ENCODE data around the gene OGFR.
"Not testable (repeated sequence)": the region's sequence is repeated elsewhere in the genome, so short reads cannot be mapped to it uniquely, and the experiment has no call there.

OGFR gene

GRCh38 chr20:62844182-62844581, 39.5 kb downstream of the OGFR start:
- H3K4me3 ChIP-seq (ENCODE audit: control insufficient read depth, low read depth, low read length): no peak overlapping the region
- no peak for DNase-seq (ENCODE audit: low read depth)
- no peak for TF ChIP-seq CTCF (IDR thresholded peaks at IDR 0.05; ENCODE audit: control insufficient read depth, insufficient read depth, low read depth, low read length, missing control alignments)

- no peak overlapping the region for H3K4me3 ChIP-seq (ENCODE audit: control insufficient read depth, low read depth, low read length)
- no peak for DNase-seq (ENCODE audit: low read depth)
- no peak for TF ChIP-seq CTCF (IDR thresholded peaks at IDR 0.05; ENCODE audit: control insufficient read depth, insufficient read depth, low read depth, low read length, missing control alignments)
Observed at GRCh38 chr20:62845416-62846160, 41.0 kb downstream of the OGFR start.

DNA sequence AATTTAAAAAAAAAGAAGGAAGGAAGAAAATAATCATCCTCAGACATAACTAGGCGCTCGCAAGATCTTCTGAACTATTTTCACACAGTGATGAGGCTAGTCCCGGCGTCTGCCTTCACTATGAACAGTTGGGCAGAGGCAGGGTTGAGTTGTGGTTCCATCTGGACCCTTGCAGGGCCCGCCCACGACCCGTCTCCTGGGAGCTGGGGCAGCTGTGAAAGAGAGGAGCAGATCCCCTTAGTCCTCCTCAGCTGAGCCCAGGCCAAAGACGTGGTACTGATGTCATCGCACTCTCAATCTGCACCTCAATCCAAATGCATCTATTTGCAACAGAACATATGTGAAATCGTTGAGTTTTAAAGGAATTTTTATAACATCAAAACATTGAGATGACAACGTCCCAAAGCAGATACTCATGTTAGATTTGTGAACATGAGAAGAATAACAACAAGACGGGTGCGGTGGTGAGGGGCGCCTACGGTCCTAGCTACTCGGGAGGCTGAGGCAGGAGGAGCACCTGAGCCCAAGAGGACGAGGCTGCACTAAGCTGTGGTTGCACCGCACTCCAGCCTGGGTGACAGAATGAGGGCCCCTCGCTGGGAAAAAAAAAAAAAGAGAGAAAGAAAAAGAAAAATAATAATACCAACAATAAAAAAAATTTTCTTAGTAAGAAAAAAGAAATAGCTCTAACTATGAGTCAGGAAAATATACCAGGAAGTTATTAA, 41.7 kb downstream of the OGFR start:
- no peak overlapping the region for H3K4me3 ChIP-seq (ENCODE audit: control insufficient read depth, low read depth, low read length)
- TF ChIP-seq CTCF (IDR thresholded peaks at IDR 0.05; ENCODE audit: control insufficient read depth, insufficient read depth, low read depth, low read length, missing control alignments): no peak
- no peak for DNase-seq (ENCODE audit: low read depth)

DNA sequence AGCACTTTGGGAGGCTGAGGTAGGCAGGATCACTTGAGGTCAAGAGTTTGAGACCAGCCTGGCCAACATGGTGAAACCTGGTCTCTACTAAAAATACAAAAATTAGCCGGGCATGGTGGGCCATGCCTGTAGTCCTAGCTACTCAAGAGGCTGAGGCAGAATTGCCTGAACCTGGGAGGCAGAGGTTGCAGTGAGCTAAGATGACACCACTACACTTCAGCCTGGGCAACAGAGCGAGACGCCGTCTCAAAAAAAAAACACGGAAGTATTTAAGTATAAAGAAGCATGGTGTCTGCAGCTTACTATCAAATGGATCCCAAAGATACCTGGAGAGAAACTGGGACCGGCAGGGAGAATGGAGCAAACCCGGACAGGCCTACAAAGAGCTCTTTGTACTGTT, 44.3 kb downstream of the OGFR start:
- H3K4me3 ChIP-seq (ENCODE audit: control insufficient read depth, low read depth, low read length); DNase-seq (ENCODE audit: low read depth): not testable (repeated sequence)

DNA sequence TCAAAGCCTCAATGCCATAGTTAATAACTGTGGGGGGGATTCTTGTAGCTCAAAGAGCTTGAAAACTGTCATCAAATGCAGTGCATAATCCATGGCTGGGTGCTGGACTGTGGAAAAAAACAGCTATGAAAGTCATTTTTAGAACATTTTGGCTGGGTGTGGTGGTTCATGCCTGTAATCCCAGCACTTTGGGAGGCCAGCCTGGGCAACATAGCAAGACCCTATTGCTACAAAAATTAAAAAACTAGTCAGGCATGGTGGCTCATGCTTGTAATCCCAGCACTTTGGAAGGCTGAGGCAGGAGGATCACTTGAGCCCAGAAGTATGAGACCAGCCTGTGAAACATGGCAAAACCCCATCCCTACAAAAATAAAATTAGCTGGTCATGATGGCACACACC, 44.8 kb downstream of the OGFR start:
- H3K4me3 ChIP-seq (ENCODE audit: control insufficient read depth, low read depth, low read length): no peak overlapping the region
- no peak for DNase-seq (ENCODE audit: low read depth)
- no peak for TF ChIP-seq CTCF (IDR thresholded peaks at IDR 0.05; ENCODE audit: control insufficient read depth, insufficient read depth, low read depth, low read length, missing control alignments)

DNA sequence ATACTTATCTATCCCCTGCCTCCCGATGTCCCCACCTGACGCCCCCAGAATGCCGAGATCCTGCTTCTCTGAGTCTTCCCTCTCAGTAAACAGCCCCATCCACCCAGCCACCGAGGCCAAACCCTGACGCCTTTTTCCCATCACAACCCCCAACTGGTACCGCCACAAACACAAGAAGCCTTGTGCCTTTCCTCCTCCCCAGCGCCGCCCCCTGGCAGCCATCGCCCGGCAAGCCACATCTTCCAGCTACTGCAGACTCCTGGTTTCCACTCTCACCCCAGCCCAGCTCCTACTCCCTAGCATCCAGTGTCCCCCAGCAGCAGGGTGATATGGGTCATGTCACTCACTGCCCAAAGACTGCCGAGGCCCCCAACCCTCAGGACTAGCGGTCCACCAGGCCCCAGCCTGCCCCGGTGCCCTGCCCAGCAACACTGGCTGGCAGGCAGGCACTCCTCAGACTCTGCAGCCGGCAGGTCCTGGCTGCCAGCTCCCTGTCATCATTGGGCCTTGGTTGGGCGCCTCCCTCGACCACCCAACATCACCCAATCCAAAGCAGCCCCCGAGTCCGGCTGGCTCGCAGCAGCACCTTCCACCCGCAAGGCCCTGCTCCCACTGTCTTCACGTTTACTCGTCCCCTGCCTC, 45.8 kb downstream of the OGFR start:
- no peak for DNase-seq (ENCODE audit: low read depth)
- H3K4me3 ChIP-seq (ENCODE audit: control insufficient read depth, low read depth, low read length): no peak overlapping the region
- no peak for TF ChIP-seq CTCF (IDR thresholded peaks at IDR 0.05; ENCODE audit: control insufficient read depth, insufficient read depth, low read depth, low read length, missing control alignments)

GRCh38 chr20:62852196-62852595, 47.6 kb downstream of the OGFR start:
- no peak for TF ChIP-seq CTCF (IDR thresholded peaks at IDR 0.05; ENCODE audit: control insufficient read depth, insufficient read depth, low read depth, low read length, missing control alignments)
- no peak overlapping the region for H3K4me3 ChIP-seq (ENCODE audit: control insufficient read depth, low read depth, low read length)
- no peak for DNase-seq (ENCODE audit: low read depth)

Measured in AG09309 (cell line).